GM06990 (cell line): Measurements from ENCODE around the gene LIX1.

Source experiments
- DNase-seq: peaks from one replicate; pipeline ENCODE4 v3.0.0-alpha.2; 2011; ENCODE audit not compliant: insufficient read length; ENCODE audit errors: extremely low read depth
- H3K27me3 ChIP-seq: replicated peaks from 2 replicates; pipeline ENCODE4 v1.6.0; 2011; ENCODE audit warnings: low read length; ENCODE audit not compliant: control insufficient read depth, insufficient read depth
- H3K36me3 ChIP-seq: 2 replicates; pipeline ENCODE4 v1.5.1; 2011; ENCODE audit warnings: low read length; ENCODE audit not compliant: control insufficient read depth, insufficient read depth
- H3K4me3 ChIP-seq: replicated peaks from 2 replicates; pipeline ENCODE4 v1.5.1; 2011; ENCODE audit warnings: low read depth, mild to moderate bottlenecking, control low read depth, low read length
- TF ChIP-seq, protein P1 (sequence below): IDR thresholded peaks from 2 replicates; pipeline ENCODE4 v1.5.1; 2011; ENCODE audit warnings: low read length, control low read depth, mild to moderate bottlenecking, inconsistent platforms; ENCODE audit not compliant: insufficient read depth, poor library complexity, severe bottlenecking

The LIX1 gene

GRCh38 chr5:97094579-97095317 lies 47.7 kb downstream of the LIX1 start:
- TF ChIP-seq, protein P1, sequence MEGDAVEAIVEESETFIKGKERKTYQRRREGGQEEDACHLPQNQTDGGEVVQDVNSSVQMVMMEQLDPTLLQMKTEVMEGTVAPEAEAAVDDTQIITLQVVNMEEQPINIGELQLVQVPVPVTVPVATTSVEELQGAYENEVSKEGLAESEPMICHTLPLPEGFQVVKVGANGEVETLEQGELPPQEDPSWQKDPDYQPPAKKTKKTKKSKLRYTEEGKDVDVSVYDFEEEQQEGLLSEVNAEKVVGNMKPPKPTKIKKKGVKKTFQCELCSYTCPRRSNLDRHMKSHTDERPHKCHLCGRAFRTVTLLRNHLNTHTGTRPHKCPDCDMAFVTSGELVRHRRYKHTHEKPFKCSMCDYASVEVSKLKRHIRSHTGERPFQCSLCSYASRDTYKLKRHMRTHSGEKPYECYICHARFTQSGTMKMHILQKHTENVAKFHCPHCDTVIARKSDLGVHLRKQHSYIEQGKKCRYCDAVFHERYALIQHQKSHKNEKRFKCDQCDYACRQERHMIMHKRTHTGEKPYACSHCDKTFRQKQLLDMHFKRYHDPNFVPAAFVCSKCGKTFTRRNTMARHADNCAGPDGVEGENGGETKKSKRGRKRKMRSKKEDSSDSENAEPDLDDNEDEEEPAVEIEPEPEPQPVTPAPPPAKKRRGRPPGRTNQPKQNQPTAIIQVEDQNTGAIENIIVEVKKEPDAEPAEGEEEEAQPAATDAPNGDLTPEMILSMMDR: no peak
- Histone ChIP-seq H3K4me3 (no peak overlapping the region), H3K27me3 (no peaks in the 10 kb centered on the region), H3K36me3 (no peaks in the 10 kb centered on the region)
- DNase-seq: no peak

DNA sequence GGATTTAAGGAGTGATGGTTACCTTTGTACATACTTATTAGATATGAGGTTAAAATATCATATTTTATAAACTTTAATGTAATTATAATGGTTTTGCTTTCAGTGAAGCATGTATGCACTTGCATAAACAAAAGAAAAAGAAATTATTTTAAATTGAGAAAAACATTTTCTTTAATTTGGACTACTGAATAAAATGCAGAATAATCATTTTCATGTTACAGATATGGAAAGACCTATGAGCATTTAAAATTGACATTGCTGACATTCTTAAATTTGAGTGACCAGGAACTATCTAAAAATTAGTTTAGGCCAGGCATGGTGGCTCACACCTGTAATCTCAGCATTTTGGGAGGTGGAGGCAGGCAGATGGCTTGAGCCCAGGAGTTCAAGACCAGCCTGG lies 49.2 kb downstream of the LIX1 start:
- H3K36me3 ChIP-seq: no peaks in the 10 kb centered on the region
- DNase-seq: no peak
- TF ChIP-seq, protein P1: no peak

DNA sequence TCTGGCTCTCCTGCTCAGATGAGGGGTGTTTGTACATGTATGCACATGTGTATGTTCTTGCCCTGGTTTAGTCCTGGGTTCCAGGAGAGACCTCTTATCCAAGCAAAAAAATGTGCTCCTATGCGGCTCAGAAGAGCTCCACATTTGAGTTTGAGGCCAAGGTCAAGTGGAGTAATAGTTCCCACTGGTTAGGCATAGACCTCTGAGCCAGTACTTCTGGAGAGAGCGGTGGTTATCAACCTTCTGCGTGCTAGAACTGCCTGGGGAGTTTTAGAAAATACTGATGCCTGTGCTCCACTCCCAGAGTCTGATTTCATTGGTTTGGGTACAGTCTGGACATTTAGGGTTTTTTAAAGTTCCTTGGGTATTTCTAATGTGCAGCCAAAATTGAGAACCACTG lies 51.5 kb downstream of the LIX1 start:
- no peaks in the 10 kb centered on the region for H3K27me3 ChIP-seq

More for the DNA sequence above, 49.2 kb downstream of the LIX1 start:
- H3K4me3 ChIP-seq: no peak overlapping the region
- H3K27me3 ChIP-seq: no peaks in the 10 kb centered on the region

GRCh38 chr5:97089149-97089801 lies 53.1 kb downstream of the LIX1 start:
- no peaks in the 10 kb centered on the region for H3K27me3 ChIP-seq
- no peaks in the 10 kb centered on the region for H3K36me3 ChIP-seq
- H3K4me3 ChIP-seq: no peak overlapping the region
- no peak for DNase-seq
- TF ChIP-seq, protein P1: no peak

More for the DNA sequence above, 51.5 kb downstream of the LIX1 start:
- DNase-seq: no peak
- Histone ChIP-seq H3K4me3 (no peak overlapping the region), H3K36me3 (no peaks in the 10 kb centered on the region)
- TF ChIP-seq, protein P1: no peak

GRCh38 chr5:97088774-97089148 lies 53.6 kb downstream of the LIX1 start:
- Histone ChIP-seq H3K27me3 (no peaks in the 10 kb centered on the region), H3K4me3 (no peak overlapping the region), H3K36me3 (no peaks in the 10 kb centered on the region)
- TF ChIP-seq, protein P1: no peak
- DNase-seq: no peak
